ENCODE measurements around the gene FDXR.

The FDXR gene

GRCh38 chr17:74830861-74831260, 41.9 kb downstream of the FDXR start:
- Histone ChIP-seq H3K79me2 (ENCODE audit: control insufficient read depth, insufficient read depth, low read length) (no peaks in the 10 kb centered on the region), H3K23ac (ENCODE audit: low read length) (no peak overlapping the region), H4K5ac (ENCODE audit: low read length) (no peak overlapping the region), H2AK5ac (ENCODE audit: low read length) (no peak overlapping the region), H2BK15ac (replicated peaks; ENCODE audit: low read depth) (no peak overlapping the region), H3K4me1 (ENCODE audit: control insufficient read depth, low read depth, low read length) (no peaks in the 10 kb centered on the region), H2BK5ac (ENCODE audit: low read length) (no peak overlapping the region), H3K4me3 (ENCODE audit: low read length) (no peak overlapping the region), H3K18ac (ENCODE audit: low read length) (no peak overlapping the region), H3K4ac (ENCODE audit: low read depth, low read length) (no peak overlapping the region), H3K27ac (ENCODE audit: low read depth, low read length) (no peak overlapping the region), H3K36me3 (ENCODE audit: control insufficient read depth, insufficient read depth, low read length) (no peaks in the 10 kb centered on the region), H3K4me2 (ENCODE audit: low read length) (no peak overlapping the region), H3K27me3 (ENCODE audit: insufficient read depth, low read length, poor library complexity) (no peaks in the 10 kb centered on the region), H2BK120ac (ENCODE audit: low read depth, low read length) (no peak overlapping the region), H3K9ac (ENCODE audit: low read length) (no peak overlapping the region), H3K56ac (ENCODE audit: low read length) (no peak overlapping the region), H3K79me1 (ENCODE audit: low read length) (no peaks in the 10 kb centered on the region), H4K8ac (ENCODE audit: low read depth, low read length) (no peak overlapping the region)
- DNase-seq, result no peak
- no CpG with 5 or more reads among the region's 19 CpGs for WGBS (ENCODE audit: extremely low coverage, insufficient coverage, low lambda C conversion rate)

DNA sequence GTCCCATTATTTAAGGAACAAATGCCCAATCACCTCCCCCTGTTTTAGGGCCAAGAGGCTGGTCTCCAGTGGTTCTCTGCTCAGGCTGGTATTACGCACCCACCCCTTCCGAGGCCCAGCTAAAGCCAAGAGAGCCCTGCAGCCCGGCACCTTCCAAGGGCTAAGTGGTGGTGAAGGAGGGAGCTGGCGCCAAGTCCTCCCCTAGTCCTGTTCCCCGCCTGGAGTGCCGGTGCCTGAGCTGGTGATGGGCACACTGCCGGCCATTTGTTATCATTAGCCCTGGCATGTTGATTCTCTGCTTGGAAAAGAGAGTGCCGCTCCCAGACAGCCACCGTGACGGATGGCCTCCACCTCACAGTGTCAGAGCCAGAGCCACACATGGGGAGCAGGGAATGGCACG, 45.0 kb downstream of the FDXR start:
- Histone ChIP-seq H3K4me1 (ENCODE audit: control insufficient read depth, low read depth, low read length) (no peaks in the 10 kb centered on the region), H3K9ac (ENCODE audit: low read length) (no peak overlapping the region), H3K79me2 (ENCODE audit: control insufficient read depth, insufficient read depth, low read length) (no peaks in the 10 kb centered on the region), H3K4ac (ENCODE audit: low read depth, low read length) (no peak overlapping the region), H2AK5ac (ENCODE audit: low read length) (no peak overlapping the region), H2BK5ac (ENCODE audit: low read length) (no peak overlapping the region), H3K36me3 (ENCODE audit: control insufficient read depth, insufficient read depth, low read length) (no peaks in the 10 kb centered on the region), H4K8ac (ENCODE audit: low read depth, low read length) (no peak overlapping the region), H3K79me1 (ENCODE audit: low read length) (no peaks in the 10 kb centered on the region), H3K27me3 (ENCODE audit: insufficient read depth, low read length, poor library complexity) (no peaks in the 10 kb centered on the region), H2BK120ac (ENCODE audit: low read depth, low read length) (no peak overlapping the region), H3K23ac (ENCODE audit: low read length) (no peak overlapping the region), H3K4me2 (ENCODE audit: low read length) (no peak overlapping the region), H3K27ac (ENCODE audit: low read depth, low read length) (no peak overlapping the region), H3K4me3 (ENCODE audit: low read length) (no peak overlapping the region), H4K5ac (ENCODE audit: low read length) (no peak overlapping the region), H2BK15ac (replicated peaks; ENCODE audit: low read depth) (no peak overlapping the region), H3K18ac (ENCODE audit: low read length) (no peak overlapping the region), H3K56ac (ENCODE audit: low read length) (no peak overlapping the region)
- DNase-seq, result no peak
- WGBS (ENCODE audit: extremely low coverage, insufficient coverage, low lambda C conversion rate), result no CpG with 5 or more reads among the region's 11 CpGs

DNA sequence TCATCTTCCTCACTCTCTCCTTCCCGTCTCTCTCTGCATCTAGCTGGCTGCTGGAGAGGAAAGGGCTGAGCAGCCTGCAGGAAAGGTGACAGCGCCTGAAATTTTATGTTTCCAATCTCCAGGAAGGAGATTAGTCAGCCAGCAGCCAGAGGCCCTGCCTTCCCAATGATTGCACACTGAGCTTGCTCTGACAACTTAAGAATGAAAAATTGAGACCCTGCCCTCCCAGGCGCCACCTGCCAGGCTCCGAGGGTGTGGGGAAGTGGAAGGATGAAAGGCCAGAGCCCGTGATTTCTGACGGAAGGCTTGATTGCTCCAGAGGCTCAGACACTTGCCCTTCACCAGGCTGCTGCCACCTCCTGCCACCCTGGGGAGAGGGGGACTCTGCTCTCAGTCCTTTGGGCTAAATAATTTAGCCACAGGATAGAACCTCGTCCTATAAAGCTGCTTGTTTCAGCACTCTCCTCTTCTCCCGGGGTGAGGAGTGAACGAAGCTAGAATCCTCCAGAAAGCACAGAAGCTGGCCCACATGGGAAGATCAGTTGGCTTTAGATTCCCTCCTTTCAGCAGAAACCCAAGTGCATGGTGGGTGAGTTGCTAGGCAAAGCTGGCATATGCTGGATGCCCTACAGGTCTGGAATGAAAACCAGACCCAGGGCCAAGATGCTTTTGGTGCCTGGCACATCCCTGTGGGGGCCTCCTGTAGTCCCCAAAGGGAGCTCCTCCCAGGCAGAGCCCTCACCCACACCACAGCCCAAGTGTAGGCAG, 46.7 kb downstream of the FDXR start:
- Histone ChIP-seq H3K27me3 (ENCODE audit: insufficient read depth, low read length, poor library complexity) (no peaks in the 10 kb centered on the region), H3K23ac (ENCODE audit: low read length) (no peak overlapping the region), H3K79me1 (ENCODE audit: low read length) (no peaks in the 10 kb centered on the region), H3K36me3 (ENCODE audit: control insufficient read depth, insufficient read depth, low read length) (no peaks in the 10 kb centered on the region), H4K5ac (ENCODE audit: low read length) (no peak overlapping the region), H4K8ac (ENCODE audit: low read depth, low read length) (no peak overlapping the region), H3K56ac (ENCODE audit: low read length) (no peak overlapping the region), H3K79me2 (ENCODE audit: control insufficient read depth, insufficient read depth, low read length) (no peaks in the 10 kb centered on the region), H3K4me1 (ENCODE audit: control insufficient read depth, low read depth, low read length) (no peaks in the 10 kb centered on the region), H2BK15ac (replicated peaks; ENCODE audit: low read depth) (no peak overlapping the region), H3K9ac (ENCODE audit: low read length) (no peak overlapping the region), H2BK5ac (ENCODE audit: low read length) (no peak overlapping the region), H3K4me2 (ENCODE audit: low read length) (no peak overlapping the region), H3K4me3 (ENCODE audit: low read length) (no peak overlapping the region), H3K4ac (ENCODE audit: low read depth, low read length) (no peak overlapping the region), H3K27ac (ENCODE audit: low read depth, low read length) (no peak overlapping the region), H3K18ac (ENCODE audit: low read length) (no peak overlapping the region), H2BK120ac (ENCODE audit: low read depth, low read length) (no peak overlapping the region), H2AK5ac (ENCODE audit: low read length) (no peak overlapping the region)
- no CpG with 5 or more reads among the region's 9 CpGs for WGBS (ENCODE audit: extremely low coverage, insufficient coverage, low lambda C conversion rate)
- DNase-seq, result no peak

- H2AK5ac ChIP-seq (ENCODE audit: low read length), result no peak overlapping the region
- H3K4ac ChIP-seq (ENCODE audit: low read depth, low read length), result no peak overlapping the region
- no peak overlapping the region for H3K4me2 ChIP-seq (ENCODE audit: low read length)
- H3K23ac ChIP-seq (ENCODE audit: low read length), result no peak overlapping the region
- no peak overlapping the region for H4K8ac ChIP-seq (ENCODE audit: low read depth, low read length)
- H2BK5ac ChIP-seq (ENCODE audit: low read length), result no peak overlapping the region
- H3K79me2 ChIP-seq (ENCODE audit: control insufficient read depth, insufficient read depth, low read length), result no peaks in the 10 kb centered on the region
- no peaks in the 10 kb centered on the region for H3K27me3 ChIP-seq (ENCODE audit: insufficient read depth, low read length, poor library complexity)
- H3K4me1 ChIP-seq (ENCODE audit: control insufficient read depth, low read depth, low read length), result no peaks in the 10 kb centered on the region
- no peak overlapping the region for H3K9ac ChIP-seq (ENCODE audit: low read length)
- H3K18ac ChIP-seq (ENCODE audit: low read length), result no peak overlapping the region
- no peak overlapping the region for H3K27ac ChIP-seq (ENCODE audit: low read depth, low read length)
- WGBS (ENCODE audit: extremely low coverage, insufficient coverage, low lambda C conversion rate), result no CpG with 5 or more reads among the region's 11 CpGs
- no peak overlapping the region for H2BK120ac ChIP-seq (ENCODE audit: low read depth, low read length)
- no peaks in the 10 kb centered on the region for H3K36me3 ChIP-seq (ENCODE audit: control insufficient read depth, insufficient read depth, low read length)
- no peak overlapping the region for H3K56ac ChIP-seq (ENCODE audit: low read length)
- no peaks in the 10 kb centered on the region for H3K79me1 ChIP-seq (ENCODE audit: low read length)
- H3K4me3 ChIP-seq (ENCODE audit: low read length), result no peak overlapping the region
- no peak overlapping the region for H2BK15ac ChIP-seq (replicated peaks; ENCODE audit: low read depth)
- no peak overlapping the region for H4K5ac ChIP-seq (ENCODE audit: low read length)
- no peak for DNase-seq
Observed at GRCh38 chr17:74824961-74825627, 47.7 kb downstream of the FDXR start.

DNA sequence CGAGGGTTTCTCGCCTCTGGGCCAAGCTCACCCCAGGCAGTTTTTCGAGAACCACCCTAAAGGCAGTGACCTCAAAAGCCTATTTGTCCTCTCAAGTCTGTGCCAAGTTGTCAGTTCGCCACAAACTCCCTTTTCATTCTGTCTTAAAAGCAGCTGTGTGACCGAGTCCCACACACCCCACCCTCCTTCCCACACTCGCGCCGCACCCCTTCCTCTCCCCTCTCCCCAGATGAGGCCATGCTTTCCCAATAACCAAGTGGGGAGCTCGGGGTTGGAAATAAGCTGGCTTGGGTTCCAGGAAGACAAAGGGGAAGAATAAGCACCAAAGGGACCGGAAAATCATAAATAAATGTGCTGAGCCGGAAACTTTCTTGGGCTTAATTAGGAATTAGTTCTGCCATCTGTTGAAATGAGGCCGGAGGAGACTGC, 49.8 kb downstream of the FDXR start:
- Histone ChIP-seq H2BK5ac (ENCODE audit: low read length) (no peak overlapping the region), H3K23ac (ENCODE audit: low read length) (no peak overlapping the region), H3K36me3 (ENCODE audit: control insufficient read depth, insufficient read depth, low read length) (no peaks in the 10 kb centered on the region), H3K4ac (ENCODE audit: low read depth, low read length) (no peak overlapping the region), H3K9ac (ENCODE audit: low read length) (no peak overlapping the region), H4K8ac (ENCODE audit: low read depth, low read length) (no peak overlapping the region), H3K27ac (ENCODE audit: low read depth, low read length) (no peak overlapping the region), H3K4me2 (ENCODE audit: low read length) (no peak overlapping the region), H3K27me3 (ENCODE audit: insufficient read depth, low read length, poor library complexity) (no peaks in the 10 kb centered on the region), H2AK5ac (ENCODE audit: low read length) (no peak overlapping the region), H3K4me3 (ENCODE audit: low read length) (no peak overlapping the region), H3K79me2 (ENCODE audit: control insufficient read depth, insufficient read depth, low read length) (no peaks in the 10 kb centered on the region), H3K18ac (ENCODE audit: low read length) (no peak overlapping the region), H3K56ac (ENCODE audit: low read length) (no peak overlapping the region), H2BK120ac (ENCODE audit: low read depth, low read length) (no peak overlapping the region), H3K79me1 (ENCODE audit: low read length) (no peaks in the 10 kb centered on the region), H2BK15ac (replicated peaks; ENCODE audit: low read depth) (no peak overlapping the region), H4K5ac (ENCODE audit: low read length) (no peak overlapping the region), H3K4me1 (ENCODE audit: control insufficient read depth, low read depth, low read length) (peaks cover 2% of the 10 kb centered on the region)
- DNase-seq, result no peak
- no CpG with 5 or more reads among the region's 12 CpGs for WGBS (ENCODE audit: extremely low coverage, insufficient coverage, low lambda C conversion rate)

Measured in mesendoderm (in vitro differentiated cells).